CD4-positive, alpha-beta memory T cell (primary cell): ENCODE data around the gene C3orf38. TPM values are rescaled to one million over a fixed set of nuclear protein-coding genes. Genes with fewer than 3 reads are reported as not detected.
"Not testable (repeated sequence)": the region's sequence is repeated elsewhere in the genome, so short reads cannot be mapped to it uniquely, and the experiment has no call there.

Experiments used
- CTCF ChIA-PET: fragments of 350-600 bp; sonication (Branson Sonifier 250); formaldehyde crosslinking; loops from one replicate; lab custom pipeline; 2021; ENCODE audit warnings: inconsistent platforms; ENCODE audit not compliant: partially characterized antibody; lab: Charles Lee
- POLR2A ChIA-PET: fragments of 350-600 bp; sonication (Branson Sonifier 250); formaldehyde crosslinking; loops from one replicate; lab custom pipeline; 2021; ENCODE audit not compliant: partially characterized antibody; lab: Charles Lee
- DNase-seq, 5 donors: peaks; one replicate each; pipeline versions ENCODE4 v3.0.0 to v3.0.0-alpha.2; 2020 to 2022; ENCODE audit warnings: mixed read lengths in 1 of 5
- H3K27ac ChIP-seq: one replicate; pipeline ENCODE4 v1.7.0; 2013; ENCODE audit warnings: low read depth, low read length
- H3K27me3 ChIP-seq: 2 replicates; pipeline ENCODE4 v1.7.0; 2013; ENCODE audit warnings: mild to moderate bottlenecking, low read length, moderate library complexity; ENCODE audit not compliant: insufficient read depth
- H3K36me3 ChIP-seq: 2 replicates; pipeline ENCODE4 v1.7.0; 2013; ENCODE audit warnings: mild to moderate bottlenecking, low read length, moderate library complexity; ENCODE audit not compliant: insufficient read depth
- H3K4me1 ChIP-seq: 2 replicates; pipeline ENCODE4 v1.7.0; 2013; ENCODE audit warnings: mild to moderate bottlenecking, low read length, moderate library complexity; ENCODE audit not compliant: insufficient read depth
- H3K4me3 ChIP-seq, 2 donors: one replicate each; pipeline ENCODE4 v1.7.0; 2013; ENCODE audit warnings: low read length in 2 of 2, mild to moderate bottlenecking in 1 of 2
- H3K9me3 ChIP-seq, 2 donors: one replicate each; pipeline ENCODE4 v1.7.0; 2013; ENCODE audit warnings: low read length in 2 of 2, control low read depth in 1 of 2; ENCODE audit not compliant: control insufficient read depth in 1 of 2
- H3K27ac Mint-ChIP-seq, 7 donors: one replicate each; pipeline ENCODE4 v1.8.0; 2020 to 2021; ENCODE audit warnings: mixed read lengths in 7 of 7, mild to moderate bottlenecking in 6 of 7, inconsistent platforms in 3 of 7, moderate library complexity in 3 of 7
- H3K27me3 Mint-ChIP-seq, 2 donors: one replicate each; pipeline ENCODE4 v1.8.0; 2020 to 2021; ENCODE audit warnings: mixed read lengths in 2 of 2
- H3K36me3 Mint-ChIP-seq, 2 donors: one replicate each; pipeline ENCODE4 v1.8.0; 2020 to 2021; ENCODE audit warnings: mixed read lengths in 2 of 2, inconsistent platforms in 1 of 2, mild to moderate bottlenecking in 1 of 2
- H3K4me1 Mint-ChIP-seq, 4 donors: one replicate each; pipeline ENCODE4 v1.8.0; 2020 to 2021; ENCODE audit warnings: mixed read lengths in 4 of 4, mild to moderate bottlenecking in 1 of 4
- H3K4me3 Mint-ChIP-seq, 8 donors: one replicate each; pipeline ENCODE4 v1.8.0; 2020 to 2021; ENCODE audit warnings: mixed read lengths in 8 of 8, mild to moderate bottlenecking in 7 of 8, moderate library complexity in 6 of 8, inconsistent platforms in 3 of 8
- H3K9me3 Mint-ChIP-seq, 8 donors: one replicate each; pipeline ENCODE4 v1.8.0; 2020 to 2021; ENCODE audit warnings: mixed read lengths in 8 of 8, mild to moderate bottlenecking in 5 of 8, inconsistent platforms in 3 of 8, moderate library complexity in 1 of 8
- intact Hi-C: fragments of 100-400 bp; cut with micrococcal nuclease; formaldehyde crosslinking; loops from one replicate; pipeline ENCODE4 v1.15.1; 2023
- polyA plus RNA-seq, 2 donors: library from polyadenylated mRNA; unstranded; fragments of 300-500 nt; fragmentation: Illumina TruSeq; gene quantifications; one replicate each; pipeline ENCODE4 v1.2.3, GENCODE V29; 2021
- total RNA-seq, 2 experiments: library from RNA; stranded (reverse); gene quantifications; one replicate each; pipeline ENCODE4 v1.2.3, GENCODE V29; 2021

C3orf38 gene
- total and polyA plus RNA-seq, 4 experiments from 2014 or later, result 19.0 to 38.5 (median 30.4) TPM

- no peak overlapping the region for H3K4me3 ChIP-seq
- intact Hi-C loops, result loop anchor here (1.0 kb wide), 3 partner anchors 409 to 882 kb away; no protein-coding TSS in a partner anchor
- H3K27ac Mint-ChIP-seq, result no peak overlapping the region
- no peaks in the 10 kb centered on the region for H3K9me3 ChIP-seq
- ChIA-PET POLR2A (no interaction called here), CTCF (interaction anchor here (0.7 to 2.3 kb wide), 9 partner anchors 8 to 882 kb away, joined by 3 to 23 read pairs (median 4); partner anchors contain the start of gene C3orf38)
- no peaks in the 10 kb centered on the region for H3K4me1 ChIP-seq
- H3K27ac ChIP-seq, result no peak overlapping the region
- H3K27me3 Mint-ChIP-seq, result peaks cover 0 to 4% of the 10 kb centered on the region in 2 donors
- peaks cover 0 to 25% (median 19%) of the 10 kb centered on the region in 8 donors for H3K9me3 Mint-ChIP-seq
- no peaks in the 10 kb centered on the region for H3K36me3 ChIP-seq
- H3K4me3 Mint-ChIP-seq, result no peak overlapping the region
- no peaks in the 10 kb centered on the region for H3K27me3 ChIP-seq
- peak in 4 of 5 donors; percentile 23 to 39 (median 28) for DNase-seq
- H3K4me1 Mint-ChIP-seq, result peaks cover 0 to 5% (median 1%) of the 10 kb centered on the region in 4 donors
- H3K36me3 Mint-ChIP-seq, result peaks cover 6% of the 10 kb centered on the region in 2 donors
These were observed 30.7 kb downstream of the C3orf38 start for GRCh38 chr3:88180398-88180999.

DNA sequence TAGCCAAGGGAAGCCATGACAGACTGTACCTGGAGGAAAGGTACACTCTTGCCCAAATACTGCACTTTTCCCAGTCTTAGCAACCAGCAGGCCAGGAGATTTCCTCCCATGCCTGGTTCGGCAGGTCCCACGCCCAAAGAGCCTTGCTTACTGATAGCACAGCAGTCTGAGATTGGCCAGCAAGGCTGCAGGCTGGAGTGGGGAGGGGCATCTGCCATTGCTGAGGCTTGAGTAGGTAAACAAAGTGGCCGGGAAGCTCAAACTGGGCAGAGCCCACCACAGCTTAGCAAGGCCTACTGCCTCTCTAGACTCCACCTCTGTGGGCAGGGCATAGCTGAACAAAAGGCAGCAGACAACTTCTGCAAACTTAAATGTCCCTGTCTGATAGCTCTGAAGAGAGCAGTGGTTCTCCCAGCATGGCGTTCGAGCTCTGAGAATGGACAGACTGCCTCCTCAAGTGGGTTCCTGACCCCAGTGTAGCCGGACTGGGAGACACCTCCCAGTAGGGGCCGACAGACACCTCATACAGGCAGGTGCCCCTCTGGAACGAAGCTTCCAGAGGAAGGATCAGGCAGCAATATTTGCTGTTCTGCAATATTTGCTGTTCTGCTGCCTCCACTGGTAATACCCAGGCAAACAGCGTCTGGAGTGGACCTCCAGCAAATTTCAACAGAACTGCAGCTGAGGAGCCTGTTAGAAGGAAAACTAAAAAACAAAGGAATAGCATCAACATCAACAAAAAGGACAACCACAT, 32.6 kb downstream of the C3orf38 start:
- intact Hi-C loops, H3K4me3 Mint-ChIP-seq: not testable (repeated sequence)

GRCh38 chr3:88188436-88188835, 38.7 kb downstream of the C3orf38 start:
- peaks cover 6% of the 10 kb centered on the region in 2 donors for H3K36me3 Mint-ChIP-seq

More for the DNA sequence above, 32.6 kb downstream of the C3orf38 start:
- H3K27ac ChIP-seq, H3K27me3 Mint-ChIP-seq, H3K9me3 ChIP-seq, H3K27me3 ChIP-seq, POLR2A ChIA-PET, H3K4me3 ChIP-seq, H3K4me1 Mint-ChIP-seq, H3K36me3 ChIP-seq, H3K36me3 Mint-ChIP-seq, H3K4me1 ChIP-seq, DNase-seq: not testable (repeated sequence)
- Mint-ChIP-seq H3K27ac (peak overlapping the region in 1 of 7 donors; percentile 43), H3K9me3 (peaks cover 0 to 39% (median 25%) of the 10 kb centered on the region in 8 donors)
- CTCF ChIA-PET, result interaction anchor here (0.8 to 1.1 kb wide), 2 partner anchors 177 to 831 kb away, joined by 3 read pairs; no protein-coding TSS in a partner anchor

GRCh38 chr3:88189361-88189810, 39.6 kb downstream of the C3orf38 start:
- Histone ChIP-seq H3K4me1 (no peaks in the 10 kb centered on the region), H3K27me3 (no peaks in the 10 kb centered on the region), H3K27ac (no peak overlapping the region), H3K9me3 (no peaks in the 10 kb centered on the region), H3K36me3 (no peaks in the 10 kb centered on the region), H3K4me3 (no peak overlapping the region)
- H3K4me3 Mint-ChIP-seq, result peak overlapping the region in 1 of 8 donors; percentile 2
- POLR2A ChIA-PET, result no interaction called here
- peaks cover 4 to 6% of the 10 kb centered on the region in 2 donors for H3K36me3 Mint-ChIP-seq
- no peak for DNase-seq
- no peak overlapping the region for H3K27ac Mint-ChIP-seq
- CTCF ChIA-PET, result interaction anchor here (0.7 to 0.9 kb wide), 4 partner anchors 9 to 930 kb away, joined by 3 to 5 read pairs (median 3); no protein-coding TSS in a partner anchor
- peaks cover 0 to 9% (median 2%) of the 10 kb centered on the region in 4 donors for H3K4me1 Mint-ChIP-seq
- H3K9me3 Mint-ChIP-seq, result peaks cover 0 to 30% (median 17%) of the 10 kb centered on the region in 8 donors
- intact Hi-C loops, result no loop called here
- no peaks in the 10 kb centered on the region for H3K27me3 Mint-ChIP-seq

More at GRCh38 chr3:88188436-88188835, 38.7 kb downstream of the C3orf38 start:
- Histone ChIP-seq H3K9me3 (no peaks in the 10 kb centered on the region), H3K27ac (no peak overlapping the region), H3K4me3 (no peak overlapping the region), H3K4me1 (no peaks in the 10 kb centered on the region), H3K27me3 (no peaks in the 10 kb centered on the region), H3K36me3 (no peaks in the 10 kb centered on the region)
- no peak for DNase-seq
- intact Hi-C loops, result no loop called here
- Mint-ChIP-seq H3K9me3 (peaks cover 0 to 35% (median 25%) of the 10 kb centered on the region in 8 donors), H3K27ac (no peak overlapping the region), H3K4me3 (no peak overlapping the region), H3K27me3 (peaks cover 0 to 2% of the 10 kb centered on the region in 2 donors), H3K4me1 (peaks cover 0 to 9% (median 2%) of the 10 kb centered on the region in 4 donors)
- POLR2A ChIA-PET, result no interaction called here
- CTCF ChIA-PET, result interaction anchor here (0.7 kb wide), 1 partner anchor 8 kb away, joined by 5 read pairs; no protein-coding TSS in a partner anchor

DNA sequence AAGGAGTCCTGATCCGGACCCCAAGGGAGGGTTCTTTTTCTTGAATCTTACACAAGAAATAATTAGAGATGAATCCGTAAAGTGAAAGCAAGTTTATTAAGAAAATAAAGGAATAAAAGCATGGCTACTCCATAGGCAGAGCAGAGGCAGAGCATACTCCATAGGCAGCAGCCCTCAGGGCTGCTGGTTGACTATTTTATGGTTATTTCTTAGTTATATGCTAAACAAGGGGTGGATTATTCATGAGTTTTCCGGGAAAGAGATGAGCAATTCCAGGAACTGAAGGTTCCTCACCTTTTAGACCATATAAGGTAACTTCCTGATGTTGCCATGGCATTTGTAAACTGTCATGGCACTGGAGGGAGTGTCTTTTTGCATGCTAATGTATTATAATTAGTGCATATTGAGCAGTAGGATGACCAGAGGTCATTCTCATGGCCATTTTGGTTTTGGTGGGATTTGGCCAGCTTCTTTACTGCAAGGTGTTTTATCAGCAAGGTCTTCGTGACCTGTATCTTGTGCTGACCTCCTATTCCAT, 42.2 kb downstream of the C3orf38 start:
- intact Hi-C loops, result no loop called here
- Histone ChIP-seq H3K9me3 (no peaks in the 10 kb centered on the region), H3K27ac (no peak overlapping the region), H3K4me1 (no peaks in the 10 kb centered on the region), H3K36me3 (no peaks in the 10 kb centered on the region), H3K4me3 (no peak overlapping the region), H3K27me3 (no peaks in the 10 kb centered on the region)
- DNase-seq, result no peak
- H3K4me3 Mint-ChIP-seq, result no peak overlapping the region
- ChIA-PET POLR2A (no interaction called here), CTCF (no interaction called here)
- no peaks in the 10 kb centered on the region for H3K27me3 Mint-ChIP-seq
- H3K36me3 Mint-ChIP-seq, result no peaks in the 10 kb centered on the region
- no peak overlapping the region for H3K27ac Mint-ChIP-seq
- peaks cover 0 to 9% (median 2%) of the 10 kb centered on the region in 4 donors for H3K4me1 Mint-ChIP-seq
- peaks cover 0 to 8% (median under 1%) of the 10 kb centered on the region in 8 donors for H3K9me3 Mint-ChIP-seq

- no peaks in the 10 kb centered on the region for H3K9me3 ChIP-seq
- no peaks in the 10 kb centered on the region for H3K27me3 Mint-ChIP-seq
- H3K4me1 Mint-ChIP-seq, result peaks cover 0 to 9% (median 2%) of the 10 kb centered on the region in 4 donors
- H3K4me3 Mint-ChIP-seq, result no peak overlapping the region
- CTCF ChIA-PET, result no interaction called here
- H3K27ac ChIP-seq, result no peak overlapping the region
- H3K4me3 ChIP-seq, result no peak overlapping the region
- DNase-seq, result no peak
- H3K9me3 Mint-ChIP-seq, result peaks cover 0 to 4% (median under 1%) of the 10 kb centered on the region in 8 donors
- no peaks in the 10 kb centered on the region for H3K4me1 ChIP-seq
- intact Hi-C loops, result no loop called here
- H3K36me3 Mint-ChIP-seq, result no peaks in the 10 kb centered on the region
- no peak overlapping the region for H3K27ac Mint-ChIP-seq
- no peaks in the 10 kb centered on the region for H3K27me3 ChIP-seq
- no peaks in the 10 kb centered on the region for H3K36me3 ChIP-seq
- POLR2A ChIA-PET, result no interaction called here
These were observed 42.9 kb downstream of the C3orf38 start for GRCh38 chr3:88192631-88193030.
